AG09309 (cell line): ENCODE data around the gene CLEC20A.

ENCODE experiments used
- DNase-seq: peaks from one replicate; pipeline ENCODE4 v3.0.0-alpha.2; 2010; ENCODE audit warnings: low read depth
- H3K4me3 ChIP-seq: 2 replicates; pipeline ENCODE4 v1.5.1; 2011; ENCODE audit warnings: mild to moderate bottlenecking, low read depth, low read length, moderate library complexity; ENCODE audit not compliant: control insufficient read depth
- CTCF ChIP-seq: IDR thresholded peaks from 2 replicates; pipeline ENCODE4 v1.5.1; 2011; ENCODE audit warnings: mild to moderate bottlenecking, low read depth, low read length, inconsistent platforms; ENCODE audit not compliant: insufficient read depth, control insufficient read depth; ENCODE audit errors: missing control alignments

Gene CLEC20A

GRCh38 chr1:178501705-178502329 is 5.1 kb upstream of the CLEC20A start:
- peak; percentile 98 for TF ChIP-seq CTCF
- no peak overlapping the region for H3K4me3 ChIP-seq
- no peak for DNase-seq

- DNase-seq, result no peak
- H3K4me3 ChIP-seq, result no peak overlapping the region
- TF ChIP-seq CTCF, result no peak
Observed at GRCh38 chr1:178500936-178501554, 4.3 kb upstream of the CLEC20A start.

GRCh38 chr1:178500091-178500770 is 3.5 kb upstream of the CLEC20A start:
- H3K4me3 ChIP-seq, result no peak overlapping the region
- no peak for DNase-seq
- peak; percentile 29 for TF ChIP-seq CTCF

- DNase-seq, result no peak
- no peak for TF ChIP-seq CTCF
- no peak overlapping the region for H3K4me3 ChIP-seq
Observed at GRCh38 chr1:178498896-178499675, 2.3 kb upstream of the CLEC20A start.

GRCh38 chr1:178497903-178498478 is 1.2 kb upstream of the CLEC20A start:
- H3K4me3 ChIP-seq, result no peak overlapping the region
- no peak for DNase-seq
- no peak for TF ChIP-seq CTCF

- no peak for TF ChIP-seq CTCF
- no peak for DNase-seq
- no peak overlapping the region for H3K4me3 ChIP-seq
Observed at GRCh38 chr1:178495741-178496409, 889 bp downstream of the CLEC20A start.
